DOHH2 (cell line): ENCODE measurements around the gene YBEY.

ENCODE experiments used
- CTCF ChIP-seq: fragments of 200-600 bp; sonication (generic); IDR thresholded peaks from one replicate; pipeline ENCODE4 v1.5.1; 2014; ENCODE audit warnings: antibody characterized with exemption, mild to moderate bottlenecking, low read depth, low read length; ENCODE audit not compliant: poor library complexity, severe bottlenecking
- EZH2phosphoT487 ChIP-seq: fragments of 200-600 bp; sonication (generic); IDR thresholded peaks from 2 replicates; pipeline ENCODE4 v1.6.1; 2017; ENCODE audit warnings: borderline replicate concordance, mild to moderate bottlenecking, antibody characterized with exemption, low read length, moderate library complexity, mixed read lengths

GRCh38 chr21:46316708-46317324 is 30.7 kb downstream of the YBEY start:
- no peak for TF ChIP-seq CTCF
- no peak for TF ChIP-seq EZH2phosphoT487
